GM18861 (cell line): ENCODE data around the gene PTHLH.

Experiments used
- ATAC-seq: cut with Tn5 transposase; IDR thresholded peaks from one replicate; pipeline ENCODE4 v1.9.1; 2021; ENCODE audit not compliant: unreplicated experiment

PTHLH gene

GRCh38 chr12:27972721-27973120 lies at the start of gene PTHLH:
Gene PTHLH (minus strand): TSS chr12:27972733. CDS start chr12:27969494, 3,239 bp downstream.
- no peak for ATAC-seq

DNA sequence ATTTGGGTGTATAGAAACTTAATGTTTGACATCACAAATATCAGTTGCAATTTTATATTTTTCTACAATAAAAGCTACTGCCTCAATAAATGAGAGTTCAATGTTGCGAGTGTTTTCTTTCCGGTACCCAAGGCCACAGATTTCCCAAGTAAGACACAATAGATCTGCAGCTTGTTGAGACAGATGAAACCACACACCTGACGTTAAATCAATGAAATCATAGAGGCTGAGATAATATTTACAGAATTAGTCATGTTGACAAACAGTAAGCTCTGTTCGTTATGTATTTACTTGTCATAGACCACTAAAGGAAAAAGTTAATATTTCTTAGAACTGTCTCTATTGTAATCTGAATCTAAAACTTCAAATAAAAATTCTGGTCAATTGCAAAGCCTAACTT lies 49.2 kb upstream of the PTHLH start:
- ATAC-seq, result no peak

GRCh38 chr12:28017873-28018255 lies 45.3 kb upstream of the PTHLH start:
- no peak for ATAC-seq

DNA sequence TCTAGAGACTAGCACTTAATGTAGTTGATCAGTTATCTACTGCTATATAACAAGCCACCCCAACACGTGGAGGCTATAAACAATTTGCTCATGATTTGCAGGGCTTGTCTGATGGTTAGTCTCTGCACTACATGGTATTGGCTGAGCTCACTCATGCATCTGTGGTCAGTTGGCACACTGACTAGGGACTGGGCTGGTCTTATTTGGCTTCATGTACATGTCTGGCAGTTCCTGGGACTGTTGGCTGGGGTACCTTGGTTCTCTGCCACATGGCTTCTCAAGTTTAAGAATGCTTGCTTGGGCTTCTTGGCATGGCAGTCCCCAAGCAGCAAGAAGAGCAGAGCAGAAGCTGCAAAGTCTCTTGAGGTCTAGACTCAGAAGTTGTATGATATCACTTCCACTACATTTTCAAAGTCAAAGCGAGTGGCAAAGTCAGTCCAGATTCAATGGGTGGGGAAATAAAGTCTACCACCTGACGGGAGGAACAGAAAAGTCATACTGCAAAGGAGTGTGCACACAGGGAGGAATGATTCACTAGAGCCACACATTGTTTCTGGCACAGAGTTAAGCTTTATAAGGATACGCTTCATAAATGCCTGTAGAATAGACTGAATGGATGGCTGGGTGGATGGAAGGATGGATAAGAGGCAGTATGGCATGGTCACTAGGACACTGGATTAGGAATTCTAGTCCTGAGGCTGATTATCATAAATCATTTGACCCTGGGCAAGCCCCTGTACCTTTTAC lies 44.8 kb upstream of the PTHLH start:
- ATAC-seq, result no peak

DNA sequence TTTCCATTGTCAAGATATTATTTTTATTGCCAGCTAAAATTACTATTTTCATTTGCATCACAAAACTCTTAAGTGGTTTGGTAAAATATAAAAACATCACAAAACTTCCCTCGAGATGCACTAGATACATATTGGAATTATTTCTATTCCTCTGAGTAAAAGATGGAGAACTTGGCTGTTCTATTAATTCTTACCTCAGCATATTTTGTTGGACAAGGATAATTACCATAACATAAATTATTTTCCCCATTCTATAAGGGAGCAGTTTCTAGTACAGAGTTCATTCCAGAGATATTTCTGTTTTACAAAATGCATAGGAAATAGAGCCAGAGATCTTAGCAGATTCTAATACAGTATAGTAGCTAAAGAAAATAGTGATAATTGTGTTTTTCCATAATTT lies 42.6 kb upstream of the PTHLH start:
- ATAC-seq, result no peak

DNA sequence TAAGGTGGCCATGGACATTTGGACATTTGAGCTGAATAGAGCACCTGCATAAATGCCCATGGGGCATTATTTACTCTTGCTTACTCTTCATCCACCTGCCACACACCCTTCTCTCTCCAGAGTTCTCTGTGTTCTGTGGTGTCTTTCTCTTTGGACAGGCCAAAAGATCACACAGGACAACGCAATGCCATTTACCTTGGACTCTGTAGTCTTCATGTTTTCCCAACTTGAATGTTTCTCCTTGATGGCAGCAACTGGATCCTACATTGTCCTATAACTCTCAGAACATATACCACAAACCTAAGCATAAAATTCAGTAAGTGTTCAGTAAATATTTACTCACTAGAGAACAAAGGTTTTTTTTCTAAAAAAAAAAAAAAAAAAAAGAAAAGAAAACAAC lies 41.7 kb upstream of the PTHLH start:
- no peak for ATAC-seq

GRCh38 chr12:28012333-28012918 lies 39.9 kb upstream of the PTHLH start:
- ATAC-seq, result no peak

- no peak for ATAC-seq
These were observed 37.5 kb upstream of the PTHLH start for GRCh38 chr12:28010036-28010435.

- ATAC-seq, result no peak
These were observed 27.4 kb upstream of the PTHLH start for GRCh38 chr12:27999970-28000369.

DNA sequence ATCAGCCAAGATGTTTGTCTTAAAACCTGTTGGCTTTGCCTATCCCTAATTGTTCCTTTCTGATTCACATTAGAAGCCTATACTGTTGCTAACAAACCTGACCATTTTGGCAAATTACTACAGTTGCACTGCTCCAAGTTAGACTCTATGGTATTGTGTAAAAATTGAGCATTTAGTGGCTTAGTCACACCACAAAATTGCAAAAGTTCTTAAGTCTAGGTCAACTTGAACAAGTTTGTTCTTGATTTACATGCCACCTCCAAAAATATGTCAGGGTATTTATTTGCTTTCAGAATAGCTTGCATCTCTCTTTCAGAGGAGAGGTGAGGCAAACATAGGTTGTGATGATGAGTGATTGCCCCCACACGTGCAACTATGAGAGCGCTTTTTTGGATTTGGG lies 27.0 kb upstream of the PTHLH start:
- ATAC-seq, result no peak

DNA sequence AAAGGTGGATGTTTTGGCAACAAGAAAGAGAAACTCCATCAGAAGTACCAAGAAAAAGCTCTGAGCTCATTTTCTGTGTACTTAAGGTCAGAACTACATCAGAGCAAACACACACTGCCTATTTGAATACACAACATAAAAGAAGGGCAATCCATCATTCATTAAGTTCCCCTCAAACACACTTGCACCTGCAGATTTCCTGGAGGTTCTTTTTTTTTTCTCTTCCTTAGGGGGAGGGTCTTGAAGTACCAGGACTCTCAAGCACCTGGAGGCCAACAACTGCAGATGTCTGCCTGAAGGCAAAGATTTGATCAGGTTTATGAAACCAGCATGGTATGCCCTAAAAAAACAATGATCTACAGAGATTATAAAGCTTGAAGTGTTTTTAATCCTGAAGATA lies 26.1 kb upstream of the PTHLH start:
- no peak for ATAC-seq

DNA sequence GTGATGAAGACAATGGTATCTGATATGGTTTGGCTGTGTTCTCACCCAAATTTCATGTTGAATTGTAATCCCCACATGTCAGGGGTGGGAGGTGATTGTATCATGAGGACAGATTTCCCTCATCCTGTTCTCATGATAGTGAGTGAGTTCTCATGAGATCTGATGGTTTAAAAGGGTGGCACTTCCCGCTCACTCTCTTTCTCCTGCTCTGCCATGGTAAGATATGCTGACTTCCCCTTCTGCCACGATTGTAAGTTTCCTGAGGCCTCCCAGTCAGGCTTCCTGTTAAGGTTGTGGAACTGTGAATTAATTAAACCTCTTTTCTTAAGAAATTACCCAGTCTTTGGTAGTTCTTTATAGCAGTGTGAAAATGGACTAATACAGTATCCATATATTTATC lies 25.6 kb upstream of the PTHLH start:
- ATAC-seq, result no peak

- ATAC-seq, result no peak
These were observed 24.2 kb upstream of the PTHLH start for GRCh38 chr12:27996761-27997160.

- no peak for ATAC-seq
These were observed 22.9 kb upstream of the PTHLH start for GRCh38 chr12:27995406-27995805.

GRCh38 chr12:27988594-27989233 lies 16.2 kb upstream of the PTHLH start:
- ATAC-seq, result no peak

- ATAC-seq, result no peak
These were observed 14.8 kb upstream of the PTHLH start for GRCh38 chr12:27987331-27987730.

DNA sequence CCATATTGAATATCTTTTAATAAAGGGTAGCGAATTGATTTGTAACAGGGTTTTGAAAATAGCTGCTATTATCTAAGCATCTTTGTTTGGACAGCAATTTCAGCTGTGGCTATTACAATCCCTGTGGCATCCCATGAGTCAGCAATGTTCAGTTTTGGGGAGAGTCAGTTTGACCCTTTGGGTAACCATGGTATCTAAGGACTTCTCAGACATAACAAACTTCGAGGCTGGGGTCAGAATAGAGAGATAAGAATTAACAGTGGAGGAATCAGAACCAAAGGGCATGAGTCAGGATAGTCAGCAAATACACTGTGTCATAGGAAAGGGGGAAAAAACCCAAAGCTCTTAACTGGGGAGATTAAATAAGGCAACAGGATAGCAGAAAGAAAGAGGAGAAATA lies 11.7 kb upstream of the PTHLH start:
- ATAC-seq, result no peak

GRCh38 chr12:27982951-27983350 lies 10.4 kb upstream of the PTHLH start:
- ATAC-seq, result no peak

DNA sequence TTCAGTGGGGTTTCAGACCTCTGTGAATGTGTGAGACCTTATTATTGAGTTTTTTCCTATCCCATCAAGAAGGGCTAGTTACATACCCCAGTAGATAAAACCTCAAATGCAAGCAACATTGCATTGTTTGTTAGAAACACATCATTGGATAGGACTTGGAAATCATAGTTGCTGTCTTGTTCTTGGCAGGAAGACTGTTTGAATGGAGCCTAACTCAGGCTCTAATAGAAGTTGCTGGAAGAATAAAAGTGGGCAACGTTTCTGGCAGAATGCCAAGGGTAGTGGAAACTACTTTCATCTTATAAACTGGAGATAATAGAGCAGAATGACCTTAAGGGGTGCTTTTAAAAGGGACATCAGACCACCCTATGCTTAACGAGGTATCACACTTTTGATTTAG lies 9.9 kb upstream of the PTHLH start:
- ATAC-seq, result no peak

- no peak for ATAC-seq
These were observed 9.3 kb upstream of the PTHLH start for GRCh38 chr12:27981874-27982273.

- no peak for ATAC-seq
These were observed 6.6 kb upstream of the PTHLH start for GRCh38 chr12:27979145-27979544.
